OCI-LY1 (cell line): ENCODE measurements around the gene SLMAP.

Experiments
- H2AFZ ChIP-seq: fragments of 200-600 bp; sonication (generic), shearing (Covaris generic); 2 replicates; pipeline ENCODE4 v1.6.0; 2014; ENCODE audit warnings: antibody characterized with exemption, mild to moderate bottlenecking, low read length
- H3F3A ChIP-seq: fragments of 200-600 bp; sonication (generic), shearing (Covaris generic); 2 replicates; pipeline ENCODE4 v1.6.0; 2014; ENCODE audit warnings: mild to moderate bottlenecking, antibody characterized with exemption, low read length, moderate library complexity; ENCODE audit not compliant: insufficient read depth
- H3K27ac ChIP-seq: fragments of 200-600 bp; sonication (generic); 2 replicates; pipeline ENCODE4 v1.5.1; 2014; ENCODE audit warnings: low read length, mixed run types, mild to moderate bottlenecking, low read depth; ENCODE audit not compliant: poor library complexity, severe bottlenecking
- H3K27me3 ChIP-seq: fragments of 200-600 bp; sonication (generic); 2 replicates; pipeline ENCODE4 v1.6.0; 2014; ENCODE audit warnings: antibody characterized with exemption, mild to moderate bottlenecking, low read length, moderate library complexity; ENCODE audit not compliant: insufficient read depth
- H3K36me3 ChIP-seq: fragments of 200-600 bp; sonication (generic); 2 replicates; pipeline ENCODE4 v1.6.1; 2014; ENCODE audit warnings: mild to moderate bottlenecking, antibody characterized with exemption, low read length, moderate library complexity, mixed read lengths; ENCODE audit not compliant: insufficient read depth
- H3K4me1 ChIP-seq: fragments of 200-600 bp; sonication (generic); 2 replicates; pipeline ENCODE4 v1.5.1; 2014; ENCODE audit warnings: mild to moderate bottlenecking, low read length, moderate library complexity; ENCODE audit not compliant: insufficient read depth, severe bottlenecking
- H3K4me2 ChIP-seq: fragments of 200-600 bp; sonication (generic), shearing (Covaris generic); 2 replicates; pipeline ENCODE4 v1.6.1; 2014; ENCODE audit warnings: low read length
- H3K4me3 ChIP-seq: fragments of 200-600 bp; sonication (generic); 2 replicates; pipeline ENCODE4 v1.5.1; 2014; ENCODE audit warnings: low read length, low read depth, mild to moderate bottlenecking, mixed read lengths; ENCODE audit not compliant: poor library complexity, severe bottlenecking
- H3K79me2 ChIP-seq: fragments of 200-600 bp; shearing (Covaris generic); 2 replicates; pipeline ENCODE4 v1.6.1; 2016; ENCODE audit warnings: mixed run types, low read length, mixed read lengths; ENCODE audit not compliant: insufficient read depth
- H3K9ac ChIP-seq: fragments of 200-600 bp; sonication (generic), shearing (Covaris generic); 2 replicates; pipeline ENCODE4 v1.6.1; 2014; ENCODE audit warnings: mild to moderate bottlenecking, low read length, mixed read lengths
- H3K9me2 ChIP-seq: fragments of 200-600 bp; sonication (generic), shearing (Covaris generic); 2 replicates; pipeline ENCODE4 v1.6.1; 2014; ENCODE audit warnings: low read depth, mild to moderate bottlenecking, low read length, mixed read lengths
- H3K9me3 ChIP-seq: fragments of 200-600 bp; shearing (Covaris generic); 2 replicates; pipeline ENCODE4 v1.6.1; 2014; ENCODE audit warnings: low read length, mixed read lengths
- H4K20me1 ChIP-seq: fragments of 200-600 bp; sonication (generic), shearing (Covaris generic); 2 replicates; pipeline ENCODE4 v1.6.0; 2016; ENCODE audit warnings: mild to moderate bottlenecking, low read length; ENCODE audit not compliant: insufficient read depth
- EZH2 ChIP-seq: fragments of 200-600 bp; sonication (generic), shearing (Covaris generic); IDR thresholded peaks from 2 replicates; pipeline ENCODE4 v1.8.0; 2017; ENCODE audit warnings: borderline replicate concordance, mixed run types, mild to moderate bottlenecking, antibody characterized with exemption, low read length, moderate library complexity, mixed read lengths
- TF ChIP-seq, protein P1 (sequence below): fragments of 200-600 bp; sonication (generic), shearing (Covaris generic); IDR thresholded peaks from 2 replicates; pipeline ENCODE4 v1.5.1; 2017; ENCODE audit warnings: mild to moderate bottlenecking, antibody characterized with exemption, low read length, moderate library complexity, mixed read lengths

The SLMAP gene

DNA sequence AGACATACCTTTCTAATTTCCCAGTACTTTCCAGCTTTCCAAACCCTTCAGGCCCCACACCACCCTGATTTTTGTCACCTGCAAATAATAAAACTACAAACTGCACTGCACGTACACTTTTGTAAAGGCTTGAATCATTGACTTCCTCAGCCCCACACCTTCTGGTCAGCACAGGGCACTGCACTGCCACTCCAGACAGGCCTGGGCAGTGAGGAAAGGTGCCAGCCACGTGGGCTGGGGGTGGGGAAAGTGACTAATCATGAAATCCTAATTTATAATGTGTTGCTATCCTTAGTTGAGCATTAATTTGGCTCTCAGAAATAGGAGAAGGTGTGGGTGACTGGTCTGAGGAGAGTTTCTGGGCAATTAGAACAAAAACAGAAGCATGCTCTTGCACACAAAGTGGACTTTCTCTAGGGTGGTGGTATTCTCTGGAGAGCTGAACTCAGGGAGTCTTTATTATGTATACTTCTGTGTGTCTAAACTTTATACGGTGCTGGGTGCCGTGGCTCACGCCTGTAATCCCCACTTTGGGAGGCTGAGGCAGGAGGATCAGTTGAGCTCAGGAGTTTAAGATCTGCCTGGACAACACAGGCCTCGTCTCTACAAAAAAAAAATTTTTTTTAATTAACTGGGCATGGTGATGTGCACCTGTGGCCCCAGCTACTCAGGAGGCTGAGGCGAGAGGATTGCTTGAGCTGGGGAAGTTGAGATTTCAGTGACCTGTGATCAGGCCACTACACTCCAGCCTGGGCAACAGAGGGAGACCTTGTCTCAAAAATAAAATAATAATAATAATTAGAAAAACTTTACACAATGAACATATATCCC is 193.9 kb downstream of the SLMAP start:
- Histone ChIP-seq H4K20me1 (no peaks in the 10 kb centered on the region), H3K4me3 (no peak overlapping the region), H3K9ac (no peak overlapping the region), H3K9me2 (no peaks in the 10 kb centered on the region), H3F3A (no peaks in the 10 kb centered on the region), H3K79me2 (no peaks in the 10 kb centered on the region), H3K4me2 (no peak overlapping the region), H3K9me3 (no peaks in the 10 kb centered on the region), H2AFZ (no peak overlapping the region), H3K27ac (no peak overlapping the region), H3K4me1 (no peaks in the 10 kb centered on the region), H3K36me3 (no peaks in the 10 kb centered on the region), H3K27me3 (no peaks in the 10 kb centered on the region)
- TF ChIP-seq EZH2 = no peak
- TF ChIP-seq, protein P1, sequence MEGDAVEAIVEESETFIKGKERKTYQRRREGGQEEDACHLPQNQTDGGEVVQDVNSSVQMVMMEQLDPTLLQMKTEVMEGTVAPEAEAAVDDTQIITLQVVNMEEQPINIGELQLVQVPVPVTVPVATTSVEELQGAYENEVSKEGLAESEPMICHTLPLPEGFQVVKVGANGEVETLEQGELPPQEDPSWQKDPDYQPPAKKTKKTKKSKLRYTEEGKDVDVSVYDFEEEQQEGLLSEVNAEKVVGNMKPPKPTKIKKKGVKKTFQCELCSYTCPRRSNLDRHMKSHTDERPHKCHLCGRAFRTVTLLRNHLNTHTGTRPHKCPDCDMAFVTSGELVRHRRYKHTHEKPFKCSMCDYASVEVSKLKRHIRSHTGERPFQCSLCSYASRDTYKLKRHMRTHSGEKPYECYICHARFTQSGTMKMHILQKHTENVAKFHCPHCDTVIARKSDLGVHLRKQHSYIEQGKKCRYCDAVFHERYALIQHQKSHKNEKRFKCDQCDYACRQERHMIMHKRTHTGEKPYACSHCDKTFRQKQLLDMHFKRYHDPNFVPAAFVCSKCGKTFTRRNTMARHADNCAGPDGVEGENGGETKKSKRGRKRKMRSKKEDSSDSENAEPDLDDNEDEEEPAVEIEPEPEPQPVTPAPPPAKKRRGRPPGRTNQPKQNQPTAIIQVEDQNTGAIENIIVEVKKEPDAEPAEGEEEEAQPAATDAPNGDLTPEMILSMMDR = no peak; the same call in 1 of the 2 replicates

DNA sequence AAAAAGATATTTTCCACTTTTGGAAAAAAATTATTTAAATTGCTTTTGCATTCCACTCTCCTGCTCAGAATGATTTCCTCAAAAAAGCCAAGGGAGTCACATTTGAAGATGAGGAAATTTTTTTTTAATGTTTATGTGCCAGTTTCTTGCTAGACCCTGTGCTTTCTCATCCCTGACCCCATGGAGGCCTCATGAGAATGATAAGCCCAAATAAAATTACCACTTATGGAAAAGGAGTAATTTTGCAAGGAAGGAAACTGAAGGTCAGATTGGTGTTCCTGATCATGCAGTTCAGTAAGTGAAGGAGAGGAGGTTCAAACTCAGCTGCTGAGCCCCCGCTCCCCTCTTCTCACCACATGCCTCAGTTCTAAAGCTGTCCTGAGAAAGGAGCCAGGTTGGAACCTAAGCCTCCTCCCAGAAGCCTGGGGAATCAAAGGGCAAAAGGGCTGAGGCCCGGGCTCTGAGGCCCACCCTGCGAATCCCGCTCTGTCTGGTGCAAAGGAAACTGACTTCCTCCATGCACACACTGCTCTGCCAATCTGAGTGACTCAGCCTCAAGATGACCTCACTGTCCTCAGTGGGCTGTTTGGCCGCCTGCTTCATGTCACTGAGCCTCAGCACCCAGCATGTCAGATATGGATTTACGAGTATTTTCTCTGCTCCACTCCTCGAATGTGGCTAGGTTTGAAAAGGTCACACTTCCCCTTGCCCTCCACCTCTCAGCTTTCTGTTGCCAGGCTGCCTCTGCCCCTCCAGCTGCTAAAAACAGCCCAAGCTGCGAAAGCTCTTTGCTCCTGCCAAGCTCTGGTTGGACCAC is 195.2 kb downstream of the SLMAP start:
- Histone ChIP-seq H3K4me1 (no peaks in the 10 kb centered on the region), H4K20me1 (no peaks in the 10 kb centered on the region), H3K9me3 (no peaks in the 10 kb centered on the region), H3K27ac (no peak overlapping the region), H3F3A (no peaks in the 10 kb centered on the region), H3K4me2 (no peak overlapping the region), H3K36me3 (no peaks in the 10 kb centered on the region), H3K4me3 (no peak overlapping the region), H2AFZ (no peak overlapping the region), H3K9me2 (no peaks in the 10 kb centered on the region), H3K9ac (no peak overlapping the region), H3K27me3 (no peaks in the 10 kb centered on the region), H3K79me2 (no peaks in the 10 kb centered on the region)
- no peak for TF ChIP-seq EZH2
- TF ChIP-seq, protein P1 = no peak

DNA sequence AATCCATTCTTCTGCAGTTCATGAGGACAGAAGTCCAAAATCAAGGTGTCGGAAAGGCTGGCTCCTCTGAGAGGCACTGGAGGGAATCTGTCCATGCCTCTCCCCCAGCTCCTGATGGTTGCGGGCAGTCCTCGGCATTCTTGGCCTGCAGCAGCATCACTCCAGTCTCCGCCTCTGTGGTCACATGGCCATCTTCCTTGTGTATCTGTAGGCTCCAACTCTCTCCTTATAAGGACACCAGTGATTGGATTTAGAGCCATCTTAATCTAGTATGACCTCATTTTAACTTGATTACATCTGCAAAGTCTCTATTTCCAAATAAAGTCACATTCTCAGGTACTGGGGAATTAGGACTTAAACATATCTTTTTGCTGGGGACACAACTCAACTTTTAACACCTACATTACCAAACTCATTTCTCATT is 196.1 kb downstream of the SLMAP start:
- no peak overlapping the region for H3K4me3 ChIP-seq
- H3K9me3 ChIP-seq = no peaks in the 10 kb centered on the region
- H3F3A ChIP-seq = no peaks in the 10 kb centered on the region
- no peaks in the 10 kb centered on the region for H3K4me1 ChIP-seq
- H3K4me2 ChIP-seq = no peak overlapping the region
- no peaks in the 10 kb centered on the region for H3K79me2 ChIP-seq
- no peaks in the 10 kb centered on the region for H3K36me3 ChIP-seq
- no peak overlapping the region for H3K27ac ChIP-seq
- no peak overlapping the region for H2AFZ ChIP-seq
- H3K9ac ChIP-seq = no peak overlapping the region
- no peaks in the 10 kb centered on the region for H4K20me1 ChIP-seq
- H3K9me2 ChIP-seq = no peaks in the 10 kb centered on the region
- H3K27me3 ChIP-seq = no peaks in the 10 kb centered on the region
- TF ChIP-seq, protein P1 = no peak
- no peak for TF ChIP-seq EZH2
